ENCODE measurements around the gene NOS1AP. TPM values are rescaled to one million over a fixed set of nuclear protein-coding genes. Genes with fewer than 3 reads are reported as not detected.

Gene NOS1AP
- polyA plus RNA-seq, 1 of the 3 experiments (the other 2 are of a cell fraction), result 0.03 TPM

DNA sequence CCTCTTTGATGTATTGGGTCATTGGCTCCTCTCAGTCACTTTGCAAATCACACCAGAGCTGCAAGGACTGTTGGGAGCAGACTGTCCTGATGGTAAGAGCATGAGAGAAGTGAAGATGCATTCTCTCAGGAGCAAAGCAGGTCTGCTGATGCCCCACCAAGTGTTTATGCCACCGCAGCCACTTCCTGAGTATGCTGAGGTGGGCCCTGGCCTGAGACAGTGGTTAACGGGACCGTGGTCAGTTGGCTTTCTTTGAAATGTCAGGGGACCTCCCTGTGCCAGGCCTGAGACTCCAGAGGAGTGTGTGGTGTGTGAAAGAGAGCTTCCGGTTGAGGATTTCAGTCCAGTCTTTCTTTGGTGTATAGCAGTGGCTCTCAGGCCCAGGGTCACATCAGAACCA lies 227.7 kb downstream of the NOS1AP start:
- POLR2A ChIA-PET, result no interaction called here
- WGBS (ENCODE audit: low lambda C conversion rate), result 61% methylated on average over 3 of the region's 4 CpGs

DNA sequence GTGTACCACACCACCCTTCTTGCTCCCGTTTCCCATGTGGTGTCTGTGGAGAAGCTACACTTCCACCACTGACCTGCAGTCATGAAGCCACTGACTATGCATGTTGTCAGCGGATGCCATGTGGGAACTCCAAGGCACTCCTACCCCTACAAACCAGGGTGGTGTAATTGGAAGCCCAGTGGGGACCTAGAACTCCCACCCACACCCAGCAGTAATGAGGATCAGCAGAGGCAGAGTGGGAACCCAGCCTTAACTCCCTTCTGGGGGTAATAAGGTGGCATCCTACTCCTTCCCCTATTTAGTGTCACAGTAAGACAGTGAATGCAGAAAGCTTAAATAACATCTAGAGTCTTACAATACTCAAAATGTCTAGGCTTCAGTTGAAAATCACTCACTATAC lies 228.8 kb downstream of the NOS1AP start:
- Histone ChIP-seq H3K4me2 (no peak overlapping the region), H3K36me3 (replicated peaks in 1 of 2; ENCODE audit: control insufficient read depth in 1 of 2, insufficient read depth in 2 of 2, low read length in 1 of 2) (no peaks in the 10 kb centered on the region), H3K79me2 (ENCODE audit: insufficient read depth) (no peaks in the 10 kb centered on the region), H3K4me3 (ENCODE audit: low read depth in 2 of 2, low read length in 1 of 2) (no peak overlapping the region), H2AFZ (ENCODE audit: low read depth) (no peak overlapping the region), H4K20me1 (ENCODE audit: insufficient read depth) (no peaks in the 10 kb centered on the region), H3K4me1 (ENCODE audit: control insufficient read depth in 1 of 2, insufficient read depth in 2 of 2, low read depth in 1 of 2, low read length in 1 of 2) (peaks cover 0 to 8% of the 10 kb centered on the region in 2 experiments; a peak in 1 of 4 replicates), H3K9ac (no peak overlapping the region), H3K27ac (ENCODE audit: low read depth in 2 of 2, low read length in 1 of 2) (no peak overlapping the region), H3K9me3 (no peaks in the 10 kb centered on the region), H3F3A (replicated peaks; ENCODE audit: insufficient read depth) (no peaks in the 10 kb centered on the region), H3K9me2 (no peaks in the 10 kb centered on the region), H3K27me3 (ENCODE audit: insufficient read depth) (no peaks in the 10 kb centered on the region; the same call in 1 of the 2 replicates)
- POLR2A ChIA-PET, result no interaction called here
- WGBS (ENCODE audit: low lambda C conversion rate), result 23% methylated on average over 2 of the region's 2 CpGs
- no peak for DNase-seq
- CTCF ChIA-PET, result interaction anchor here (1.0 to 1.4 kb wide), 2 partner anchors 22 to 40 kb away, joined by 5 read pairs; no protein-coding TSS in a partner anchor
- TF ChIP-seq, protein P1, sequence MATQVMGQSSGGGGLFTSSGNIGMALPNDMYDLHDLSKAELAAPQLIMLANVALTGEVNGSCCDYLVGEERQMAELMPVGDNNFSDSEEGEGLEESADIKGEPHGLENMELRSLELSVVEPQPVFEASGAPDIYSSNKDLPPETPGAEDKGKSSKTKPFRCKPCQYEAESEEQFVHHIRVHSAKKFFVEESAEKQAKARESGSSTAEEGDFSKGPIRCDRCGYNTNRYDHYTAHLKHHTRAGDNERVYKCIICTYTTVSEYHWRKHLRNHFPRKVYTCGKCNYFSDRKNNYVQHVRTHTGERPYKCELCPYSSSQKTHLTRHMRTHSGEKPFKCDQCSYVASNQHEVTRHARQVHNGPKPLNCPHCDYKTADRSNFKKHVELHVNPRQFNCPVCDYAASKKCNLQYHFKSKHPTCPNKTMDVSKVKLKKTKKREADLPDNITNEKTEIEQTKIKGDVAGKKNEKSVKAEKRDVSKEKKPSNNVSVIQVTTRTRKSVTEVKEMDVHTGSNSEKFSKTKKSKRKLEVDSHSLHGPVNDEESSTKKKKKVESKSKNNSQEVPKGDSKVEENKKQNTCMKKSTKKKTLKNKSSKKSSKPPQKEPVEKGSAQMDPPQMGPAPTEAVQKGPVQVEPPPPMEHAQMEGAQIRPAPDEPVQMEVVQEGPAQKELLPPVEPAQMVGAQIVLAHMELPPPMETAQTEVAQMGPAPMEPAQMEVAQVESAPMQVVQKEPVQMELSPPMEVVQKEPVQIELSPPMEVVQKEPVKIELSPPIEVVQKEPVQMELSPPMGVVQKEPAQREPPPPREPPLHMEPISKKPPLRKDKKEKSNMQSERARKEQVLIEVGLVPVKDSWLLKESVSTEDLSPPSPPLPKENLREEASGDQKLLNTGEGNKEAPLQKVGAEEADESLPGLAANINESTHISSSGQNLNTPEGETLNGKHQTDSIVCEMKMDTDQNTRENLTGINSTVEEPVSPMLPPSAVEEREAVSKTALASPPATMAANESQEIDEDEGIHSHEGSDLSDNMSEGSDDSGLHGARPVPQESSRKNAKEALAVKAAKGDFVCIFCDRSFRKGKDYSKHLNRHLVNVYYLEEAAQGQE (IDR thresholded peaks at IDR 0.05; ENCODE audit: low read depth, low read length), result no peak
- TF ChIP-seq ELF1 (IDR thresholded peaks at IDR 0.05) (no peak), FOXJ3 (CRISPR knock-in tag; IDR thresholded peaks at IDR 0.05) (no peak), TAF1 (IDR thresholded peaks at IDR 0.05; ENCODE audit: borderline replicate concordance, low read depth, low read length) (no peak), SIN3A (IDR thresholded peaks at IDR 0.05; ENCODE audit: borderline replicate concordance, low read depth, low read length) (no peak), RCOR1 (IDR thresholded peaks at IDR 0.05; ENCODE audit: low read length) (no peak), RFX5 (IDR thresholded peaks at IDR 0.05; ENCODE audit: low read length) (no peak), RAD21 (IDR thresholded peaks at IDR 0.05; ENCODE audit: low read length) (no peak), CHD2 (IDR thresholded peaks at IDR 0.05; ENCODE audit: low read length, partially characterized antibody) (no peak), GATA2 (CRISPR knock-in tag; IDR thresholded peaks at IDR 0.05) (no peak), YY1 (IDR thresholded peaks at IDR 0.05; ENCODE audit: low read depth) (no peak), POLR2AphosphoS5 (IDR thresholded peaks at IDR 0.05; ENCODE audit: low read depth, low read length) (no peak)
- TF ChIP-seq, protein P2, sequence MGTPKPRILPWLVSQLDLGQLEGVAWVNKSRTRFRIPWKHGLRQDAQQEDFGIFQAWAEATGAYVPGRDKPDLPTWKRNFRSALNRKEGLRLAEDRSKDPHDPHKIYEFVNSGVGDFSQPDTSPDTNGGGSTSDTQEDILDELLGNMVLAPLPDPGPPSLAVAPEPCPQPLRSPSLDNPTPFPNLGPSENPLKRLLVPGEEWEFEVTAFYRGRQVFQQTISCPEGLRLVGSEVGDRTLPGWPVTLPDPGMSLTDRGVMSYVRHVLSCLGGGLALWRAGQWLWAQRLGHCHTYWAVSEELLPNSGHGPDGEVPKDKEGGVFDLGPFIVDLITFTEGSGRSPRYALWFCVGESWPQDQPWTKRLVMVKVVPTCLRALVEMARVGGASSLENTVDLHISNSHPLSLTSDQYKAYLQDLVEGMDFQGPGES (IDR thresholded peaks at IDR 0.05; ENCODE audit: low read depth, low read length), result no peak

More for the DNA sequence above, 227.7 kb downstream of the NOS1AP start:
- no peaks in the 10 kb centered on the region for H3K79me2 ChIP-seq (ENCODE audit: insufficient read depth)
- no peaks in the 10 kb centered on the region for H3K36me3 ChIP-seq (replicated peaks in 1 of 2; ENCODE audit: control insufficient read depth in 1 of 2, insufficient read depth in 2 of 2, low read length in 1 of 2)
- H3K4me3 ChIP-seq (ENCODE audit: low read depth in 2 of 2, low read length in 1 of 2), result no peak overlapping the region
- H3K9me2 ChIP-seq, result no peaks in the 10 kb centered on the region
- H3K27ac ChIP-seq (ENCODE audit: low read depth in 2 of 2, low read length in 1 of 2), result no peak overlapping the region
- no peak overlapping the region for H3K4me2 ChIP-seq
- H4K20me1 ChIP-seq (ENCODE audit: insufficient read depth), result no peaks in the 10 kb centered on the region
- TF ChIP-seq SMC3 (IDR thresholded peaks at IDR 0.05; ENCODE audit: low read depth, low read length) (no peak), CHD2 (IDR thresholded peaks at IDR 0.05; ENCODE audit: low read length, partially characterized antibody) (no peak)
- TF ChIP-seq, protein P3, sequence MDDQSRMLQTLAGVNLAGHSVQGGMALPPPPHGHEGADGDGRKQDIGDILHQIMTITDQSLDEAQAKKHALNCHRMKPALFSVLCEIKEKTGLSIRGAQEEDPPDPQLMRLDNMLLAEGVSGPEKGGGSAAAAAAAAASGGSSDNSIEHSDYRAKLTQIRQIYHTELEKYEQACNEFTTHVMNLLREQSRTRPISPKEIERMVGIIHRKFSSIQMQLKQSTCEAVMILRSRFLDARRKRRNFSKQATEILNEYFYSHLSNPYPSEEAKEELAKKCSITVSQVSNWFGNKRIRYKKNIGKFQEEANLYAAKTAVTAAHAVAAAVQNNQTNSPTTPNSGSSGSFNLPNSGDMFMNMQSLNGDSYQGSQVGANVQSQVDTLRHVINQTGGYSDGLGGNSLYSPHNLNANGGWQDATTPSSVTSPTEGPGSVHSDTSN (IDR thresholded peaks at IDR 0.05), result no peak
- TF ChIP-seq, protein P1 (IDR thresholded peaks at IDR 0.05; ENCODE audit: low read depth, low read length), result no peak
- no peak overlapping the region for H3K9ac ChIP-seq
- no peaks in the 10 kb centered on the region for H3K9me3 ChIP-seq
- no peak for DNase-seq
- CTCF ChIA-PET, result interaction anchor here (1.4 to 2.5 kb wide), 2 partner anchors 21 to 41 kb away, joined by 5 to 14 read pairs; no protein-coding TSS in a partner anchor
- no peak overlapping the region for H2AFZ ChIP-seq (ENCODE audit: low read depth)
- H3K27me3 ChIP-seq (ENCODE audit: insufficient read depth), result no peaks in the 10 kb centered on the region; the same call in 1 of the 2 replicates
- H3F3A ChIP-seq (replicated peaks; ENCODE audit: insufficient read depth), result no peaks in the 10 kb centered on the region
- H3K4me1 ChIP-seq (ENCODE audit: control insufficient read depth in 1 of 2, insufficient read depth in 2 of 2, low read depth in 1 of 2, low read length in 1 of 2), result peaks cover 0 to 5% of the 10 kb centered on the region in 2 experiments; a peak in 1 of 4 replicates

All from SK-N-SH (cell line).